Left renal pelvis (tissue), 4 donors: Measurements from ENCODE around the gene FKTN. TPM values are rescaled to one million over a fixed set of nuclear protein-coding genes. Genes with fewer than 3 reads are reported as not detected.

Source experiments
- DNase-seq, 4 donors: peaks; one replicate each; pipeline ENCODE4 v3.0.0-alpha.2; 2013; ENCODE audit warnings: low read depth in 4 of 4, low spot score in 3 of 4
- polyA plus RNA-seq, 4 donors: library from polyadenylated mRNA; unstranded; fragments of 120-200 nt; gene quantifications; one replicate each; pipeline ENCODE4 v1.2.1, GENCODE V29; 2013; ENCODE audit not compliant: insufficient read length in 4 of 4

FKTN gene
- polyA plus RNA-seq, 4 donors: 22.4 to 29.2 (median 26.5) TPM

- no peak for DNase-seq
These were observed 118.5 kb downstream of the FKTN start for GRCh38 chr9:105676351-105676923.

DNA sequence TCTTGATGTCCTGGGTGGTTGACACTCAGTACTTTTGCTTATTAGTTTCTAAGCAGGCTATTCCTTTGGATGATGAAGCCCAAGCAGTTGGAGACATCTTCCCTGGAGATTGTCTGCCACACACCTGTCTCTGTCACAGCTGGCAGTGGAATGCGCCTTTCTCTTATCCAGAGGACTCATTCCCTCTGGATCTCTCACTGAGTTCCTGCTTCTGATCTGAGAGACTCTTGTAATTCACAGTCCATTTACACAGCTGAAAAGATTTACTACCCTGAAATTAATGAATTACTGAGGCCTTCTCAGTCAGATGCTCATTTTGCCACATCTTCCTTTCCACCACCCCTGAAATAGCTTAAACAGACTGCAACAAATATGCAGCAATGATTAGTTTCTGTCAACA lies 120.2 kb downstream of the FKTN start:
- no peak for DNase-seq

- no peak for DNase-seq
These were observed 120.8 kb downstream of the FKTN start for GRCh38 chr9:105678781-105679180.

DNA sequence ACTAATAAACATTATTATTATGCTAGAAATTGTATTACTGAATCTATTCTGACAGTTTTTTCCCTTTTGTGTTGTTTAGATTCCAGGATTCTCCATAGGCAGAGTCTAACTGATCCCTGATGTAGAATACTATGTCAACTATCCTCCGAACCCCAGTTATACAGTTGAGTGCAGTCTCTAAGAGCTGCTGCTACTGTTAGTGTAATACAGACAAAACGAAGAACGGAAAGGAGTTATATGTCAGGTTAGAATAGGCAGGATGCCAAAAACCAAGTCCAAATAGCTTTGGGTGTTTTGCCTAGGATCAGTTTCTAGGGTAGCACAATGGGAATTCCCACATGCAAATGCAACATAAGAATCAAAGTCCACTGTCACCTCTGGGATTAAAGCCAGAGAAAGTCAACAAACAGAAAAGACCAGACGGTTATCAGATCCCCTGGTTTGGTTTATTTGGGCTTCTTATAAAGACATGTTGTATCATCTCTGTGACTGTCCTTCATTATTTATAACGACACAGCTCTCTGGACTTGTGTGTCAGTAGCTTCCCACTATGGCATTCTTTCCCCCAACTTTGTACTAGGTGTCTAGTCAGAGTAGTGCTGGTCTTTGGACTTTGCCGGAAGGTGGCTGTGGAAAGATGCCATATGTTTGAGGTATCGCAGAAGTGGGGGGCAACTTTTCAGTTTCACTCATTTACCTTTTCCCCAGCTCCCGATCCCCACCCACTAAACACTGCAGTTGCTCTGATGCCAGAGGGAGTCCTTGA lies 121.5 kb downstream of the FKTN start:
- no peak for DNase-seq

DNA sequence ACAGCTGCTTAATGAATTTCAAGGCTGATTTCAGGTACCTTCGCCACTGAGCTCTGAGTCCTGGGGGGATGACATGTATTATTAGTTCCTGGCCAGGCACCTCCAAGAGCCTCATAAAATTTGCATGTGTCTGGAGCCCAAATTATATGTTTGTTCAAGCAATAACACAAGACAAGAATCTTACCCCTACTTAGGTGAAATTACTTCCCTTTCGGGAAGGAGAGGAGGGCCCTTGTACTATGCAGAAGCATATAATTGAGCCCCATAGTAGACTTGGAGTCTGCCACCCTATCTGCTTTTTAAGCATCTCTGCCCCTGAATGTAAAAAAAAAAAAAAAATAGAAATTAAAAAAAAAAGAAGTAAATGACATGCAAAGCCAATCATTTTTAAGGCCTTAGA lies 123.4 kb downstream of the FKTN start:
- DNase-seq: no peak

- no peak for DNase-seq
These were observed 123.8 kb downstream of the FKTN start for GRCh38 chr9:105681724-105682123.

DNA sequence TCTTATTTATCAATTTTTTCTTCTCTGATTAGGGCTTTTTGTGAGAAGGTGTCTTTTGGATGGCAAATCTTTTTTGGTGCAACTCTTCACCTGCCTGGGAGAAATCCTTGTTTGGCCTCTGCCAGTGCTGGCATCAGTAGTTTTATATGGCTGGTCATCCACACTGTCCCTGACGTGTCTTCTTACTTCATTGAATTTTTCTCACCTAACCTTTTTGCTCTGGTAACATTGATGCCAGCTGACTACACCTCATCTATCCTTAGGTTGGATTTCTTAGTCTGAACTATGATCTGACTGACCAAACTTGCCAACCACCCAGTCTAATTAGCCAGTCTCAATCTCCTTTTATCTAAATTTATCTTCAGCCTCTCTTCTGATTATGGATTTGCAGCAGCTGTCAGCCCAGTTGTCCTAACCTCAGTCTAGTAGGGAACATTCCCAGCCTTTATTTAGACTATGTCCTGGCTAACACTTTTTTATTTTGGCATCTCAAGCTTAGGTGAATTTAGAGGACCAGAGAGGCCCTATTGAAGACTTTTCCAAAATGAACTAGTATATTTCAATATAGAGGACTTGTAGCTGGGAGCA lies 125.9 kb downstream of the FKTN start:
- no peak for DNase-seq

DNA sequence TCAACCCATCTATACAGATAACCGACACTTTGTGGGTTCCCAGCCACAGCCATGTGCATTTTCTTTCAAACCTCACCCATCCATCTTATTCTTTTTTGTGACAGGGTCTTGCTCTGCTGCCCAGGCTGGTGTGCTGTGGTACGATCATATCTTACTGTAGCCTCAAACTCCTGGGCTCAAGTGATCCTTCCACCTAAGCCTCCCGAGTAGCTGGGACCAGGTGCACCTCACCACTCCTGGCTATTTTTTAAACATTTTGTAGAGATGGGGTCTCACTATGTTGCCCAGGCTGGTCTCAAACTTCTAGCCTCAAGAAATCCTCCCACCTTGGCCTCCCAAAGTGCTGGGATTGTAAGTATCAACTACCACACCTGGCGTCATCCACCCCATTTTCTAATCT lies 129.0 kb downstream of the FKTN start:
- no peak for DNase-seq

Other genes with a start within 250 kb of the FKTN start
- 10 to 100 TPM in 2 of 4 donors, 1 to 10 TPM in 2; 5.7 to 11.2 (median 9.5) TPM for gene FSD1L, start 110.1 kb upstream of the FKTN start, polyA plus RNA-seq
- 1 to 10 TPM in 3 of 4 donors, under 1 TPM in 1; 0.89 to 3.2 (median 2.0) TPM for gene TAL2, start 104.3 kb downstream of the FKTN start, polyA plus RNA-seq
- 10 to 100 TPM; 12.7 to 50.7 (median 45.1) TPM for gene TMEM38B, start 136.4 kb downstream of the FKTN start, polyA plus RNA-seq